Rectal smooth muscle tissue (tissue), 1 donor: Measurements from ENCODE around the gene COPZ2.
"Not testable (repeated sequence)": the region's sequence is repeated elsewhere in the genome, so short reads cannot be mapped to it uniquely, and the experiment has no call there.

ENCODE experiments used
- H3K27ac ChIP-seq: one replicate; pipeline ENCODE4 v1.7.0; 2013; ENCODE audit warnings: low read depth, low read length, inconsistent platforms
- H3K27me3 ChIP-seq: one replicate; pipeline ENCODE4 v1.7.0; 2013; ENCODE audit warnings: low read length; ENCODE audit not compliant: control insufficient read depth, insufficient read depth
- H3K36me3 ChIP-seq: one replicate; pipeline ENCODE4 v1.7.0; 2013; ENCODE audit warnings: low read length; ENCODE audit not compliant: control insufficient read depth, insufficient read depth
- H3K4me1 ChIP-seq: one replicate; pipeline ENCODE4 v1.7.0; 2013; ENCODE audit warnings: low read length; ENCODE audit not compliant: control insufficient read depth, insufficient read depth
- H3K4me3 ChIP-seq: one replicate; pipeline ENCODE4 v1.7.0; 2013; ENCODE audit warnings: low read length
- H3K9ac ChIP-seq: one replicate; pipeline ENCODE4 v1.7.0; 2013; ENCODE audit warnings: low read length

Gene COPZ2

DNA sequence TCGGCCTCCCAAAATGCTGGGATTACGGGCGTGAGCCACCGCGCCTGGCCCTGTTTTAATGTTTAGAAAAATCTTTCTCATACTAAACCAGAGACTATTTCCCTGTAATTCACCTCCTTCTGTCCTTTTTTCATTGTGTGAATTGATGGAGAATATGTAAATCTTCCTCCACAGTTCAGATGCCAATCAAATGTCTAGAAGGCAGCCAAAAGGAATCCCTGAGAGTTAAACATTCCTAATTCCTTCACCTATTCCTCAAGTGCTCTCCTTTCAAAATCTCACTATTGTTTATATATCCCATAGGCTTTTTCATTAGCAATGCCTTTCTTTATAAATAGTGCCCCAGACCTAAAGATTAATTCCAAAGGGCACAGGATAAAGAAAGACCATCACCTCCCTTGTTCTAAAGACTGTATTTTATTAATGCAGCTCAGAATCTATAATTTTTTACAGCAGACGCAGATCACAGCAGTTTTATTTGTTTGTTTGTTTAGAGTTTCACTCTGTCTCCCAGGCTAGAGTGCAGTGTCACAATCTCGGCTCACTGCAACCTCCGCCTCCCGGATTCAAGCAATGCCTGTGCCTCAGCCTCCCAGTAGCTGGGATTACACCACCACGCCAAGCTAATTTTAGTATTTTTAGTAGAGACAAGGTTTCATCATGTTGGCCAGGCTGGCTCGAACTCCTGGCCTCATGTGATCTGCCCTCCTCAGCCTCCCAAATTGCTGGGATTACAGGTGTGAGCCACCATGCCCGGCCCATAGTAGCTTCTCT is 30.5 kb downstream of the COPZ2 start:
- H3K4me1 ChIP-seq, result no peaks in the 10 kb centered on the region
- H3K36me3 ChIP-seq, result no peaks in the 10 kb centered on the region
- H3K4me3 ChIP-seq, result no peak overlapping the region
- no peak overlapping the region for H3K27ac ChIP-seq
- no peak overlapping the region for H3K9ac ChIP-seq
- peaks cover 8% of the 10 kb centered on the region for H3K27me3 ChIP-seq

- Histone ChIP-seq H3K9ac (no peak overlapping the region), H3K27ac (no peak overlapping the region), H3K36me3 (no peaks in the 10 kb centered on the region), H3K4me1 (no peaks in the 10 kb centered on the region), H3K4me3 (no peak overlapping the region), H3K27me3 (peaks cover 2% of the 10 kb centered on the region)
Measured at GRCh38 chr17:48004983-48005382, 32.6 kb downstream of the COPZ2 start.

DNA sequence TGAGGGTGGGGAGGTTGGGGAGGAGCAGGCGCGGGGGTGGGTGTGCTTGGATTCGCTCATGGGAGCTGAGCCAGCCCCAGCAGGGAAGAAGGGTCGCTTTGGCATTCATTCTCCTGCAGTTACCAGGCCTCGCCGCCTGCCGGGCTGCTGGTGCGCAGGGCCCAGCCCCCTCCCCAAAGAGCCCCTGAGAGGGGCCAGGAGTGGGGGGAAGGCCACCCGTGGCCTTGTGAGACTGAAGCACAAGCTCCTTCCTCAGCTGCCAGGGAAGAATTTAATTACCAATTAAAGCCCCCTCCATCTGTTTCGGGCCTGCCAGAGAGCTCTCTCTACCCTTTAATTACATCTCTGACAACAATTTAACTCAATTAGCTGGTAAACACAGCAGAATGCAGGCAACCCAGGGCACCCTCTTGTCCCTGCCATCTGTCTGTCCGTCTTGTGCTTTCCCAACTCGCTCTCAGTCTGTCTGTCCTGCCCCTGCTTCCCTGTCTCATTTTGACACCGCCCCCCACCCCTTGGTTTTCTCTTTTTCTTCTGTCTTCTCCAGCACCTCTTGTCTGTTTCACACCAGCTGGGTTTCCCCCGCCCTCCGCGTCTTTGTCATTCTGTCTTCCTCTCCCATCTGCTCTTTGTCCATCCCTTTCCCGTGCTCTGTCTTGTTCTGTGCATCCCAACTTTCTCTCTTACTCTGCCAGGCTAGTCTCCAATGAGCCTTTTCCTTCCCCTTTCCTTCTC is 34.0 kb downstream of the COPZ2 start:
- H3K9ac ChIP-seq, result no peak overlapping the region
- no peak overlapping the region for H3K4me3 ChIP-seq
- no peaks in the 10 kb centered on the region for H3K4me1 ChIP-seq
- H3K27ac ChIP-seq, result no peak overlapping the region
- H3K27me3 ChIP-seq, result peaks cover 2% of the 10 kb centered on the region
- no peaks in the 10 kb centered on the region for H3K36me3 ChIP-seq

GRCh38 chr17:48002916-48003416 is 34.6 kb downstream of the COPZ2 start:
- H3K27ac ChIP-seq, result no peak overlapping the region
- H3K9ac ChIP-seq, result no peak overlapping the region
- H3K4me1 ChIP-seq, result no peaks in the 10 kb centered on the region
- no peaks in the 10 kb centered on the region for H3K36me3 ChIP-seq
- H3K4me3 ChIP-seq, result no peak overlapping the region
- H3K27me3 ChIP-seq, result peaks cover 2% of the 10 kb centered on the region

DNA sequence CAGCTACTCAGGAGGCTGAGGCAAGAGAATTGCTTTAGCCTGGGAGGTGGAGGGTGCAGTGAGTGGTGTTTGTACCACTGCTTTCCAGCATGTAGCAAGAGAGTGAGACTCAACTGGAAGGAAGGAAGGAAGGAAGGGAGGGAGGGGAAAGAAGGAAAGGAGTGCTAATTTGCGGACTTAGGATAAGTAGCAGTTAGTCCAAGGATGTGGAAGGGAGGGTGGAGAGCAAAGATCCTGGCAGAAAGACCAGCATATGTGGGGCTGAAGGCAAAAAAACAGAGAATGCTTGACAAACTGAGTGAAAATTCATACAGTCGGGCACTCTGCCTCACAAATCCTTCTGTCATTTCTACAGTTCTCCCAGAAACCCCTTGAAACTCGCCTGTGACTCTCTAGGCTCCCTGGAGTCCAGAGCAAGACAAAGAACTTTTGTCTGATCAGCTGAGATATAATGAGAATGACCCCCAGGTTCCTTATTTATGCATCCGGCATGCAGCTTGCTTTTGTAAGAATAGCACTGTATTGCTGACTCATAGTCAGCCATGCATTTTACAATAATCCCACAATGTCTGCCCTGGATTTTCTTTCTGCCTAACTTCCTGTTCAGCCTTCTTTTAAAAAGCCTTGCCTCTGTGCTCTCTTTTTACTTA is 35.2 kb downstream of the COPZ2 start:
- Histone ChIP-seq H3K27ac (no peak overlapping the region), H3K4me3 (no peak overlapping the region), H3K36me3 (no peaks in the 10 kb centered on the region), H3K9ac (no peak overlapping the region), H3K4me1 (no peaks in the 10 kb centered on the region), H3K27me3 (peaks cover 2% of the 10 kb centered on the region)

DNA sequence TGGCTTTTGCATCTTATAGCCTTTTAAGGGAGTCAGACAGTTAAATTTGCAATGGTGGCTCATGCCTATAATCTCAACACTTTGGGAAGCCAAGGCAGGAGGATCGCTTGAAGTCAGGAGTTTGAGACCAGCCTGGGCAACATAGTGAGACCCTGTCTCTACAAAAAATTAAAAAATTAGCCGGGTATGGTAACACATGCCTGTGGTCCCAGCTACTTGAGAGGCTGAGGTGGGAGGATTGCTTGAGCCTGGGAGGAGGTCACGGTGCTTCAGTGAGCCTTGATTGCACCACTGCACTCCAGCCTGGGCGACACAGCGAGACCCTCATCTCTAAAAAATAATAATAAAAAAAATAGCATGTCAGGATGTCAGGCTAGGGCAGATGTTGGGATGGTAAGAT is 35.9 kb downstream of the COPZ2 start:
- H3K27ac ChIP-seq, result not testable (repeated sequence)

DNA sequence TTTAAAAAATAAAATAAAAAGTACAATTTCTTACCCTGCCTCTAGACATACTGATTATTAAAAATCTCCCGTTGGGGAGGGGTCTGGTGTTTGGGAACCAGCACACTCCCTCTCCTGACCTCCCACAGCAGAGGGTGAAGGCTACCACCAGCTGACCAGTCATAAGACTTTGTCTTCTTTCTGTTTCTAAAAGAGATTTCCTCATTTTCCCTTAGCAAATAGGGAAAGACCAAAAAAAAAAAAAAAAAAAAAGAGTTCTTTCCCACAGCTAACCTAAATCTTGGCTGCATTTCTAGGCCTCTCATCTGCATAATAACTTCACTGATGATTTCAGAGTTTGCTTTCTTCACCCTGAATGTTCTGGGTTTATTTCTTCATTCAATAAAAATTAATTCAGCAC is 36.4 kb downstream of the COPZ2 start:
- Histone ChIP-seq H3K27me3 (peaks cover 4% of the 10 kb centered on the region), H3K4me3 (no peak overlapping the region), H3K4me1 (no peaks in the 10 kb centered on the region), H3K9ac (no peak overlapping the region), H3K36me3 (no peaks in the 10 kb centered on the region), H3K27ac (no peak overlapping the region)

More for the DNA sequence above, 35.9 kb downstream of the COPZ2 start:
- not testable (repeated sequence) for H3K9ac ChIP-seq, H3K4me3 ChIP-seq, H3K27me3 ChIP-seq, H3K36me3 ChIP-seq, H3K4me1 ChIP-seq

DNA sequence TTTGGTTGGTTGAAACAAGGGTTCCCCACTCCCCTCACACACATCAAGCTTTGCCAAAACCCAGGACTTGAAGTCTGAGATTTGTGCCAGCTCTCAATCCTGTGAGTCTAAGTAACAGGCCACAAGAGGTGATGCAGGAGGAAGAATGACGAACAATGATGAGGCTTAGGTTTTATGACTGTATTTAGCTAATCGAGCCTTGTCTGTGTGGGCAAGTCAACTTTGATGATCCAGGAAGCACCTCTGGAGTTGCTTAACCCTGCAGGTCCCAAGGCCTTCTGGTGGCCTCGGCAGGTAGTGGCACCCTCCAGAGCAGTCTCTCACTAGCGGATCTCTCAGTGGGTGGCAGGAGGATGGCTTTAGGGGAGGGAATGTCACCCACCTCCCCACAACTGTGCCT is 38.0 kb downstream of the COPZ2 start:
- H3K27me3 ChIP-seq, result peaks cover 2% of the 10 kb centered on the region
- H3K9ac ChIP-seq, result no peak overlapping the region
- H3K27ac ChIP-seq, result no peak overlapping the region
- no peaks in the 10 kb centered on the region for H3K36me3 ChIP-seq
- H3K4me1 ChIP-seq, result no peaks in the 10 kb centered on the region
- H3K4me3 ChIP-seq, result no peak overlapping the region

DNA sequence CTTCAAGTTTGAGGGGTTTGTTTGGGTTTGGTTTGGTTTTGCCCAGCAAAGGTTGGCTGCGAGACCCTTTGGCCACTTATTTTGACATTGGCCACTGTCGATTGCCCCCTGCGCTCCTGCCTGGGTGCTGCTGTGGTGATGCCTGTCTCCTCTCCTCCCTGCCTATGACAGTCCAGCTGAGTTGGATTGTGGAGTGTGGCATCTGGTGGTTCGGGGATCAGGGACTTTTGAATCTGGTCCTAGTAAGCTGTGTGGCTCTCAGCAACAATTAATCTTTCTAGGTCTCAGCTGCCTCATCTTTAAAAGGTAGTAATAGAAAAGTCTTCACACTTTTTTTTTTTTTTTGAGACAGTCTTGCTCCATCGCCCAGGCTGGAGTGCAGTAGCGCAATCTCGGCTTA is 39.6 kb downstream of the COPZ2 start:
- no peak overlapping the region for H3K27ac ChIP-seq
- H3K4me3 ChIP-seq, result no peak overlapping the region
- H3K9ac ChIP-seq, result no peak overlapping the region
- H3K36me3 ChIP-seq, result no peaks in the 10 kb centered on the region
- H3K27me3 ChIP-seq, result peaks cover 2% of the 10 kb centered on the region
- no peaks in the 10 kb centered on the region for H3K4me1 ChIP-seq

DNA sequence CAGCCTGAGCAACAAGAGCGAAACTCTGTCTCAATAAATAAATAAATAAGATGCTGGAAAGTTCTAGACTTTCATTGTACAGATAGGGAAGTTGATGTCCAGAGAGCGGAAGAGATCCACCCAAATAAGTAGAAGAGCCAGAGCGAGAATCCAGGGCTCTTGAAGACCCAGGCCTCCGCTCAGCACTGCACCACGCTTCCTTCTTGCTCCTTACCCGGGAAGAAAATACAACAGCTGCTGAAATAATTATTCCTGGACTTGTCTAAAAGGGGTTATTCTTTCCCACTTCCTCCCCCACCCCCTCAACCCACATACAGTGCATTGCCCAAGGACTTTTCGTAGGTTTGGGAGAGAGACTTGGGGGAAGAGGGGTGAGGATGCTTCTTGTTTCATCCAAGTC is 40.0 kb downstream of the COPZ2 start:
- Histone ChIP-seq H3K9ac (no peak overlapping the region), H3K27ac (no peak overlapping the region), H3K27me3 (peaks cover 2% of the 10 kb centered on the region), H3K4me3 (no peak overlapping the region), H3K4me1 (no peaks in the 10 kb centered on the region), H3K36me3 (no peaks in the 10 kb centered on the region)

GRCh38 chr17:47996201-47996600 is 41.4 kb downstream of the COPZ2 start:
- H3K27me3 ChIP-seq, result peaks cover 2% of the 10 kb centered on the region
- no peak overlapping the region for H3K4me3 ChIP-seq
- H3K9ac ChIP-seq, result no peak overlapping the region
- no peaks in the 10 kb centered on the region for H3K4me1 ChIP-seq
- no peak overlapping the region for H3K27ac ChIP-seq
- no peaks in the 10 kb centered on the region for H3K36me3 ChIP-seq

GRCh38 chr17:47995241-47995935 is 42.2 kb downstream of the COPZ2 start:
- Histone ChIP-seq H3K9ac (no peak overlapping the region), H3K4me3 (no peak overlapping the region), H3K27me3 (peaks cover 2% of the 10 kb centered on the region), H3K36me3 (no peaks in the 10 kb centered on the region), H3K27ac (no peak overlapping the region), H3K4me1 (no peaks in the 10 kb centered on the region)
